Measurements from ENCODE around the gene SLC7A9.
"Not testable (repeated sequence)": the region's sequence is repeated elsewhere in the genome, so short reads cannot be mapped to it uniquely, and the experiment has no call there.

The SLC7A9 gene

DNA sequence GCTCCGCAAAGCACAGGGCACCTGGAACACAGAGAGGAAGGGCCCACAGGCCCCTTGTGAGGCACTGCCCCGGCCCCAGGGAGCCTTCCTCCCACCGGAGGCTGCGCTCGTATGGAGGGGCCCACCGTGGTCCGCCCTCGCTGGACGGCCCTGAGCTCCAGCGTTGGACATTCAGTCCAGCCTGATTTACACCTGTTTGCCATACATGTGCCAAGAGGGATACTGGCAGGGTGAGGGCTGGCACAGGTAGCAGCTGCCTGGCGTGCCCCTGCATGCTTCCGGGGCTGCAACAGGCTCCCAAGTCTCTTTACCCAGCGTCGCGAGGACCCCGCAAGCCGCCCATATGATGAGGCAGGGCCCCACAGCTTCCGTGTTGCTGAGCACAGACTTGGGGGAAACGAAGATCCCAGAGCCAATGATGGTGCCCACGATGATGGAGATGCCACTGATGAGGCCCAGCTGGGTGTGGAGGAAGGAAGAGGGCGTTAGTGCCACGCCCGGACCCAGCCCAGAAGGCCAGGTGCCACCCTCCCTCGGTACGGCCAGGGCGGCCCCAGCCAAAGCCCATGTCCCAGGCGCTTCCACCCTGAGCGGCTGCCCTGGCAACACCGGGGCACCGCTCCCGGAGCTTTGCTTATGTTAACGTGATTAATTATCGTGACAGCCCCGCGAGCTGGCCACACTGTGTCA, 5.1 kb downstream of the SLC7A9 start:
- DNase-seq: no peak

DNA sequence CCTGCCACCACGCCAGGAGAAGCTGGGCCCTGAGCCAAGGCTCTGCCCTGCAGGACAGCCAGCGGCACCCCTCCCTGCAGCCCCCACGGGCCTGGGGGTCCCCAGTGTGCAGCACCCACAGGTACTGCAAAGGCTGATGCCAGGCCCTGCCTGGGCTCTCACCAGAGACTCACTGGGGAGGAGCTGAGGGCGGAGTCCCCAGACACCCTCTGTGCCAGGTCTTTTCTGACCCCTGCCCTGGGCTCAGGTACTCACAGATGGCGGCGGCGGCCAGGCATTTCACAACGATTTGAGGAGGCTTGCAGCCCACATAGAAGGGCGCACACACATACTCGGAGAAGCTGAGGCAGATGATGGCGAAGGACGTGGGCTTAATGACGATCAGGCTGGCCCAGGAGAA, 5.7 kb downstream of the SLC7A9 start:
- no peak for DNase-seq

DNA sequence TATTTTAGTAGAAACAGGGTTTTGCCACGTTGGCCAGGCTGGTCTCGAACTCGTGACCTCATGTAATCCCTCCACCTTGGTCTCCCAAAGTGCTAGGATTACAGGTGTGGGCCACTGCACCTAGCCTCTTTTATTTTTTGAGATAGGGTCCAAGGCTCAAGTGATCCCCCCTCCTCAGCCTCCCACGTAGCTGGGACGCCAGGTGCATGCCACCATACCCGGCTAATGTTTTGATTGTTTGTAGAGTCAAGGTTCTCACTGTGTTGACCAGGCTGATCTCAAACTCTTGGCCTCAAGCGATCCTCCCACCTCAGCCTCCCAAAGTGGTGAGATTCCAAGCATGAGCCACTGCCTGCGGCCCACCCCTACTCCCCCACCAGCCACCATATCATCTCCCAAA, 6.3 kb downstream of the SLC7A9 start:
- no peak for DNase-seq

DNA sequence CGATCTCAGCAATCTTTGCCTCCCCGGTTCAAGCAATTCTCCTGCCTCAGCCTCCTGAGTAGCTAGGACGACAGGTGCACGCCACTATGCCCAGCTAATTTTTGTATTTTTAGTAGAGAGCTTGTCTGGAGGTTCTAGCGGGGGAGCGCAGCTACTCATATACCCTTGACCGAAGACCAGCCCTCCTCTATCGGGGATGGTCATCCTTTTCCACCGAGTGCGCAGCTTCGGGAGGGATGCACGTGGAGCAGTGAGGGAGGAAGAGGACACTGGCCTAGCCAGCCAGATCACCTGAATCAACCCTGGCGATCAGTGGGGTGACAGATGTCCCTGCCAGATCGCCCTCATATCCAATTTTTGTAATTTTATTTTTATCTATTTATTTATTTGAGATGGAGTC, 6.8 kb downstream of the SLC7A9 start:
- no peak for DNase-seq

DNA sequence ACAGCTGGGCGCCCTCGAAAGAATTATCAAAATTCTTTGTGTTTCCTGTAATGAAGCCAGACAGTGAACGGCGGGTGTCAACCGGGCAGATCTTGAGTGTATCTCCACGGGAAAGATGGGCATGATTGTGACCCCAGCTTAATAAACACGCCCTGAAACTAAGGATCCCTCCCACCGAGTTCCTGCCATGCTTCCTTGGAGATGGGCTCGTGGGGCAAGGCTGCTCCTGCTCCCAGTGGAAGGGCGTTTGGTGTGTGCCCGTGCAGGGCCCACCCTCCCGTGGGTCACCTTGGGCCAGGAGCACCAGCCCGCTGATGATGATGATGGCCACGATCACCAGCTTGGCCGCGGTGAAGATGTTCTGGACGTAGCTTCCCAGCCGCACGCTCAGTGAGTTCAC, 7.4 kb downstream of the SLC7A9 start:
- no peak for DNase-seq

DNA sequence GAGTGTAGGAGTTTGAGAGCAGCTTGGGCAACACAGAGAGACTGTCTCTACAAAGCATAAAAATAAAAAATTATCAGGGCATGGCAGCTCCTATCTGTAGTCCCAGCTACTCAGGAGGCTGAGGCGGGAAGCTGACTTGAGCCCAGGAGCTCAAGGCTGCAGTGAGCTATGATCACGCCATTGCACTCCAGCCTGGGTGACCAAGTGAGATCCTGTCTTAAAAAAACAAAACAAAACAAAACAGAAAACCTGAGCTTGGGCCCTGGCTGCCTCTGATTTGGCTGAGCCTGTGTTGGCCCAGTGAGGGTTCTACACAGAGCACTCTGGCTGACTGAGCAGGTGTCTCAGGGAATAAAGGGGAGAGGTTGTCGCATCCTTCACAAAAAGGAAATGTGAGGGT, 8.0 kb downstream of the SLC7A9 start:
- DNase-seq: no peak

DNA sequence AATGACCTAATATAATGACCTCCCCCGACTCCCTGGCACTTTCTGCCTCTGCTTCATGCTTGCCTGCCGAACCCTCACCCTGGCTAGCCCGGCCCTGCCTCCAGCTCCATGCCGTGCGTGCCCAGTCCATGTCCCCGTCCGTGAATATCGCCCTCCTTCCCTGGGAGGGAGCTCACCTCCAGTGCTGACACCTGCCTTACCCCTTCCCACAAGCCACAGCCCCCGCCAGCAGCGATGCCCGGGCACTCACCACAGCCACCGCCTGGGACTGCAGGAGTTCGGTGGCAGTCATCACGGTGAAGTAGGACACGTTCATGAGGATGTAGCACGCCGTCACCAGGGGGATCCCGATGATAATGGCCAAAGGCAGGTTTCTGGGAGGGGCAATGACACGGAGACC, 10.0 kb downstream of the SLC7A9 start:
- DNase-seq: no peak

DNA sequence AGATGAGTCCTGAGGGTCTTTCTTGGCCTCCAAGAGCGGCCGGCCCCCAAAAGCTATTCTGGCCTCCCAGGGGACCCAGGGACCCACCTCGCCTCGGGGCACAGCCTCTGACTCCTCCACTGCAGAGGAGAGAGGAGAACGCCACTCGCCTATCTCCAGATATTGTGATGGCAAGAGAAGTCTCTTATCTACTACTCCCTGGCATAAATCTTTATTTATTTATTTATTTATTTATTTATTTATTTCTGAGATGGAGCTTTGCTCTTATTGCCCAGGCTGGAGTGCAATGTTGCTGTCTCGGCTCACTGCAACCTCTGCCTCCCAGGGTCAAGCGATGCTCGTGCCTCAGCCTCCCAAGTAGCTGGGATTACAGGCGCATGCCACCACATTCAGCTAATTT, 11.0 kb downstream of the SLC7A9 start:
- no peak for DNase-seq

DNA sequence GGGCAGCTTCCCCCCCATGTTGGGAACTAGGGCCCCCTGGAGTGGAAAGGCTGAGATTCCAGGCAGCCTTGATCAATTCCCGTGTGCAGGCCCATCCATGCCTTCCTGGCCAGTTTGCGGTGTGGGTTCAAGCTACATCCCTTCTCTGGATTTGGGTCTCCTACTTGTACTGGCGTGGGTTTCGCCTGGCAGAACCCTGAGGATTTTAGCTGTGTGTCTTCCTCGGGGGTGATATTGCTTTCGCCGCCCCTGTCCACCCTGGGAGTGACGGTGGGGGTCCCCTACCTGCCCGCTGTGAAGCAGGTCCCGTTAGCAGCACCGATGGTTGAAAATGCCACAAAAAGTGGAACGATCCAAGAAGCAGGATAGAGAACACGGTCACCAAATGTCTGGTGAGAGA, 11.4 kb downstream of the SLC7A9 start:
- DNase-seq: no peak

DNA sequence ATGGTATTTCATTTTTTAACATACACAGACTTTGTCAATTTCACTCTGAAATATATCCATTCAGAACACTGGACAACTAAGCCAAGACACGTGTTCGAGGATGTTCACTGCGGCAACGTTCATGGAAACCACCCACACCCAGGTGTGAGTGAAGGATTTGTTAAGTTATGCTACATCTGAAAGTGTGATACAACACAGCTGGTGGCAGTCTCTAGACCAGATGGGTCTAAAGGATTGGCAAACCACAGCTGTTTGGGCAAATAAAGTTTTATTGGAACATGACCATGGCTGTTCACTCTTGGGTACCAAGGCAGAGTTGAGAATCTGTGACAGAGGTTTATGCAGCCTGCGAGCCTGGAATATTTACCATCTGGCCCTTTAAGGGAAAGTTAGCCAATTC, 12.0 kb downstream of the SLC7A9 start:
- no peak for DNase-seq

DNA sequence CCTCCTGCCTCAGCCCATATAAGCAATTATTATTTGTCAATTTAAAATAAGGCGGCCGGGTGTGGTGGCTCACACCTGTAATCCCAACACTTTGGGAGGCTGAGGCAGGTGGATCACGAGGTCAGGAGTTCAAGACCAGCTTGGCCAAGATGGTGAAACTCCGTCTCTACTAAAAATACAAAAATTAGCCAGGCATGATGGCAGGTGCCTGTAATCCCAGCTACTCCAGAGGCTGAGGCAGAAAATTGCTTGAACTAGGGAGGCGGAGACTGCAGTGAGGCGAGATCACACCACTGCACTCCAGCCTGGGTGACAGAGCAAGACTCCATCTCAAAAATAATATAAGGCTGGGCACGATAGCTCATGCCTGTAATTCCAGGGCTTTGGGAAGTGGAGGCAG, 12.7 kb downstream of the SLC7A9 start:
- not testable (repeated sequence) for DNase-seq

DNA sequence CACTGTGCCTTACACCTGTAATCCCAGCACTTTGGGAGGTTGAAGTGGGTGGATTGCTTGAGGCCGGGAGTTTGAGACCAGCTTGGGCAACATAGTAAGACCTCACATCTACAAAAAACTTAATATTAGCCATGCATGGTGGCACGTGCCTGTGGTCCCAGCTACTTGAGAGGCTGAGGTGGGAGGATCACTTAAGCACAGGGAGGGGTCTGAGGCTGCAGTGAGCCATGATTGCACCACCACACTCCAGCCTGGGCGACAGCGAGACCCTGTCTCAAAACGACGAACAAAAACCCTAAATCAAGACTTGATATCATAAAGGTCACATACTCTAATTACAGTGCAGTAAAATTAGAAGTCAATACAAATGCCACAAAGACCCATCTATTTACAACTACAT, 17.4 kb downstream of the SLC7A9 start:
- DNase-seq: no peak

DNA sequence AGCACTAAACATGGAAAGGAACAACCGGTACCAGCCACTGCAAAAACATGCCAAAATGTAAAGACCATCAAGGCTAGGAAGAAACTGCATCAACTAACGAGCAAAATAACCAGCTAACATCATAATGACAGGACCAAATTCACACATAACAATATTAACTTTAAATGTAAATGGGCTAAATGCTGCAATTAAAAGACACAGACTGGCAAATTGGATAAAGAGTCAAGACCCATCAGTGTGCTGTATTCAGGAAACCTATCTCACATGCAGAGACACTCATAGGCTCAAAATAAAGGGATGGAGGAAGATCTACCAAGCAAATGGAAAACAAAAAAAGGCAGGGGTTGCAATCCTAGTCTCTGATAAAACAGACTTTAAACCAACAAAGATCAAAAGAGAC, 21.5 kb downstream of the SLC7A9 start:
- DNase-seq: not testable (repeated sequence)

DNA sequence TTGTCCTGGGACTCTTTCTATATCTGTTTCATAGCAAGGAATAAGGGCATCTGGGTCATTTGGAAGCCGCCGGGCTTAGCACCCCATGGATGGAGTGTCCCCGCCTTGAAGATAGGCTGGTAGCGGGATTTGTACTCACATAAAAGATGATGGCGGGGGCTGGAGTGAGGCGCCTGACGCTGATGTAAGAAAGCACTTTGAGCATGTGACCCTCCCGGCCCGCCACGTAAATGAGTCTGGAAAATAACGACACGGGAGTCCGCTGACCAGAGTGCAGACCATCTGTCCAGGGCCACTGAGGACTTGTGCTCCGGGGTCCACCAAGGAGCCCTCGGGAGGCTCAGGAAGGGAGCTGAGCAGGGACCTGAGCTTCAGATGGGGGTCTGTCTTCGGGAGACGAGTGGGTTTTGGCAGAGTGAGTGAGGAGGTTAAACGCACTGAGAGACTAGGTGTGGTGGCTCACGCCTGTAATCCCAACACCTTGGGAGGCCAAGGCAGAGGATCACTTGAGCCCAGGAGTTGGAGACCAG, 25.8 kb downstream of the SLC7A9 start:
- DNase-seq: no peak

DNA sequence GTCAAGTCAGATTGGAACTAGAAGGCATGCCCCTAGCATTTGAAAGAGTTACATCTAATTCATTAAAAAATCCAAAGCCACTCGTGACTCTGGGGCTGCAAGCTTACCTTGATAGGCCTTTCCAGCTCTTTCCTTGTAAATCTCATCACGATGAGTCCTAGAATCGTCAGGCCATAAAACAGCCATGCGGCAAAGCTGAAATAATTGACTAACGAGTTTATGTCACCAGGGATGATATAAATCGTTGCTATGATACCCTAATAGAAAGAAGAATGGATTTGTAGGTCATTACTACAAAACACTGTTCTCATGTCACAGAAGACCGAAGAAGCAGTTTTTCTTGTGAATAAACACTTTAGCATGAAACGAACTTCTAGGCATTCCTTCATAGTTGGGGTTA, 27.5 kb downstream of the SLC7A9 start:
- no peak for DNase-seq

DNA sequence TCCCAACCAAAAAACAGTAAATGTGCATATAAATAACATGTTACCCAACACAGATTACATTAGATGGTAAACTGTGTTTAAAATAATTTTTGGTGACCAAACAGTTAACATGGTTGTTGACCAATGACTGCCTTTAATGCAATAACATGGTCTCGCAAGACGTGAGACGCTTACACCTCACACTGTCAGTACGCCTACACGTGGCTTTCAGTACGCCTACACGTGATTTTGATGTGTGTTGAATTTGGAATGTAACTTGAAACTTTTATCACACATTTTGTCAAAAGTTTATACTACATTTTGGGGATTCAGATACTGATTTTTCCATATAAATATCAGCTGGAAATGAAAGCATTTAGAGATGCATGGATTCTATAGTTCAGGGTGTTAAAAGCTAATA, 32.0 kb downstream of the SLC7A9 start:
- DNase-seq: no peak

DNA sequence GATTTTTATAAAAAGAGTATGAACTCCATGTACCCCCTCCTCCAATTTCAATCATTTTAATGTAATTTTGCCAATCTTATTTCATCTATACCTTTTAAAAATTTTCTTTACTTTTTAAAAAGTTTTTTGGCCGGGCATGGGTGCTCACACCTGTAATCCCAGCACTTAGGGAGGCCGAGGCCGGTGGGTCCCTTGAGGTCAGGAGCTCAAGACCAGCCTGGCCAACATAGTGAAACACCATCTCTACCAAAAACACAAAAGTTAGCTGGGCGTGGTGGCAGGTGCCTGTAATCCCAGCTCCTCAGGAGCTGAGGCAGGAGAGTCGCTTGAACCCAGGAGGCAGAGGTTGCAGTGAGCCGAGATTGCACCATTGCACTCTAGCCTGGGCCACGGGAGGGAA, 36.2 kb downstream of the SLC7A9 start:
- not testable (repeated sequence) for DNase-seq

DNA sequence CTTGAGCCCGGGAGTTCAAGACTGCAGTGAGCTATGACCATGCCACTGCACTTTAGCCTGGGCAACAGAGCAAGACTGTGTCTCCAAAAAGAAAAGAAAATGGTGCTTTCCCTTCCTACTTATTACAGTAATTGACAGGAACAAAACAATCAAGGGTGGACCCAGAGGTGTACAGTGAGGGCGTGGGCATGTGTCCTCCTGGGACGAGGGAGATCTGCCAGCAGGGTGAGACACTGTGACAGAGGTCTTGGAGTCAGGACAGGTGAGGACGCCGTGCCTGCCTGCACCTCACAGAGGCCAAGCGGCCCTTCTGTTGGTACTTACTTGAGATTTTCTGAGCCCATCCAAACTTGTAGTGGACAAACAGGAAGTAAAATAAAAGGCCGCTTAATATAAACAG, 36.7 kb downstream of the SLC7A9 start:
- not testable (repeated sequence) for DNase-seq

DNA sequence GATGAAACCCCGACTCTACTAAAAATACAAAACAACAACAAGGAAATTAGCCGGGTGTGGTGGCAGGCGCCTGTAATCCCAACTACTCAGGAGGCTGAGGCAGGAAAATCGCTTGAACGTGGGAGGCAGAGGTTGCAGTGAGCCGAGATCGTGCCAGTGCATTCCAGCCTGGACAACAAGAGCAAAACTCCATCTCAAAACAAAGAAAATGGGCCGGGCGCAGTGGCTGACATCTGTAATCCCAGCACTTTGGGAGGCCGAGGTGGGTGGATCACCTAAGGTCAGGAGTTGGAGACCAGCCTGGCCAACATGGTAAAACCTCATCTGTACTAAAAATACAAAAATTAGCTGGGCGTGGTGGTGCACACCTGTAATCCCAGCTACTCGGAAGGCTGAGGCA, 37.5 kb downstream of the SLC7A9 start:
- DNase-seq: not testable (repeated sequence)

DNA sequence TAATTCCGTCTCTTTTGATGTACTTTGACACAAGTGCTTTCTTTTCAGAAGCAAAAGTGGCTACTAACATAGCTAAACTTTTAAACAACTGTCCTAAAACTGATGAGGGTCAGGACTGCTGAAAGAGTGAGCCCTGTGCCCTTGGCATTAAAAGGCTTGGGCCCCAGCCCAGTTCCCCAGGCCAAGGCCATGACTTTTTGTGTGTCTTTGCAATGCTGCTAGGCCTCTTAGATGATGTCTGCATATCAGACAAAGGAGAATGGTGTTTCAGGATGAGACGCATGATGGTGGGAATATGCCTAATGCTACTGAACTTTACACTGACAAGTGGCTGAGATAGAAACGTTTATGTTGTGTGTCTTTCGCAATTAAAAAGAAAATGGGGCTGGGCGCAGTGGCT, 38.0 kb downstream of the SLC7A9 start:
- DNase-seq: no peak

DNA sequence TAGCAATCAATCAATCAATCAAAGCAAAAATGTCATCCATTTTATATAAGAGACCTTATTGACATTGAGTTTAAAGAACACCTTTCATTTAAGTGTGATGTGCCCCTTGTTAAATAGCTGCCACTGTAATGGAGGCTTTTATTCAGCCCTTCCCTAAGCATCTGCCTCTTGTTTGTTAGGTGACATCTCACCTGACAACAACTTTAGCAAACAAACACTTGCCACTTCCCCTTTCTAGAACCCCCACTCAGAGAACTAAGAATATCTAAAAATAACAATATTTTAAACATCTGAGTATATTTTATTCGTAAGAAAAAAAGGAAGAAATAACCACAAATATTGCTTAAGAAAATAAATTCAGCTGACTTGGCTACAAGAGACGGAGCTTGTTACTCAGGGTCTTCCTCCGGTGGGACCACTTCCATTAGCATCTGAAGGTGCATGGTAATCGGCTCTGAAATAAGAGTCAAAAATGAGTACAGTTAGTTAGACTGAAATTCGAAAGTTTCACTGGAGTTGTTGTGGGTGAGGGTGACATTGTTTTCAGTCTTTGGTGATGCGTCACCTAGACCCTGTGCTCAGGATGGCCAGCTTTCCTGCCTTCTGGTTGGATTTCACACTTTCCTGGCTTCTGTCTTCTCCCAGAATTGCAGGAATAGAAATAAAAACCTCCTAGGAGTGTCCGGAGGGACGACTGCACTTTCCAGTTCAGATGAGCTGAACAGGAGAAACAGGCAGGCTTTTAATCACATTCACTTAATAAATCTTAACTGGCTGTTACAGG, 39.1 kb downstream of the SLC7A9 start:
- DNase-seq: no peak

DNA sequence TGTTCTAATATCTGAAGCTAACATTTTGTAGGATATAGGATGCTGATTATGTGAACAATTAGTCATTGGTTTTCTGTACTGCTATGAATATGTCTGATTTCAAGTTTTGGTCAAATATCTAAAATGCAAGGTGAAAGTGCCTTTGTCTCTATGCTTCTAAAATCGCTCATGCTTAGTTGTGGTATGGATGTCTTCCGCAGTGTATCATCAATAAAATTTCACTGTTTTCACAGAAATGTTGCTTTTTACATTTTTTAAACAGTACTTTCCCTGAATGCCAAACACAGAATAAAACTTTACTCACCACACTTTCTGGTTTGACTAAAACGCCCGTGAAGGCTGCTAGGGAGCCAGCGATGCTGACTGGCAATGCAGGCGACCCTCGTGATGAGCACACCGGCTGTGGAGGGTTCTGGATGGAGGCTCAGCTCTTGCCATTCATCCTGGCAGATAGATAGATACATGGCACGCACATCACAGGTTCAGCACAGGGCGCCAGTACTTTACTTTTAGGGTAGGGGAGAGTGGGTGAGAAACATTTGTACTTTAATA, 40.1 kb downstream of the SLC7A9 start:
- no peak for DNase-seq

Data from anterior cingulate cortex (tissue), 58 donors.